ENCODE data around the gene DIP2B.

DNA sequence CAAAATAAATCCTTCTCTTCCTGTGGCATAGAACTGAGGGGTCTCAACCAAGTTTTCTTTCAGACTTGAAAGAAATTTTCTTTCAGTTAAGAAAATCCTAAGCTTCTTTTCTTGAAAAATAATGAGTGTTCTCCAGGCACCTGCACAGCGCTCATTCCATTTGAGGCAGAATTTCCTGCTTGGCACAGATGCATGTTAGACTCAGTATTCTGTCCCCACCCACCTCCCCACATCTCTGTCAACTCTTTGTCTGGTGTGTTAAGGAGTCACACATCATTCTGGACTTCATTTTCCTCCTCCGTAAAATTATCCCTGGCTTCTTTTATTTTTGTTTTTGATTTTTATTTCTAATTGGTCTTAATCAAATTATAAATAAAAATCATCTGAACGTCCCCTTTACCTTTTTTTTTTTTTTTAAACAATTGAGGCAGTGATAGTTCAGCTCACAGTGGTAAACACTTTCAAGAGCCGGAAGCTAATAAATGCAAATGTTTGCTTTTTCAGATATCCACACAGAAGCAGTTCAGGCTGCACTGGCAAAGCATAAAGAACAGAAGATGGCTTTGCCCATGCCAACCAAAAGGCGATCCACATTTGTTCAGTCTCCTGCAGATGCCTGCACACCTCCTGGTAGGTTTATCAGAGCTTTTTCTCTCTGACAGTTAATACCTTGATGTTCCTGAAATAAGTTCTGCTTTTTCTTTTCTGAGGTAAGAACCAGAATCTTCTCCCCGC, 155.1 kb downstream of the DIP2B start:
- TF ChIP-seq CTCF (IDR thresholded peaks at IDR 0.05), result no peak
- TF ChIP-seq FOSL2 (IDR thresholded peaks at IDR 0.05), result no peak
- no peak for TF ChIP-seq FOSL2 (CRISPR knock-in tag; IDR thresholded peaks at IDR 0.05)
- no peak for TF ChIP-seq POLR2A (IDR thresholded peaks at IDR 0.05; ENCODE audit: low read length)
- no peak for TF ChIP-seq ZC3H11A (IDR thresholded peaks at IDR 0.05)
- TF ChIP-seq MAFK (IDR thresholded peaks at IDR 0.05; ENCODE audit: partially characterized antibody), result no peak
- no peak for TF ChIP-seq EP300 (IDR thresholded peaks at IDR 0.05)
- TF ChIP-seq, protein P1, sequence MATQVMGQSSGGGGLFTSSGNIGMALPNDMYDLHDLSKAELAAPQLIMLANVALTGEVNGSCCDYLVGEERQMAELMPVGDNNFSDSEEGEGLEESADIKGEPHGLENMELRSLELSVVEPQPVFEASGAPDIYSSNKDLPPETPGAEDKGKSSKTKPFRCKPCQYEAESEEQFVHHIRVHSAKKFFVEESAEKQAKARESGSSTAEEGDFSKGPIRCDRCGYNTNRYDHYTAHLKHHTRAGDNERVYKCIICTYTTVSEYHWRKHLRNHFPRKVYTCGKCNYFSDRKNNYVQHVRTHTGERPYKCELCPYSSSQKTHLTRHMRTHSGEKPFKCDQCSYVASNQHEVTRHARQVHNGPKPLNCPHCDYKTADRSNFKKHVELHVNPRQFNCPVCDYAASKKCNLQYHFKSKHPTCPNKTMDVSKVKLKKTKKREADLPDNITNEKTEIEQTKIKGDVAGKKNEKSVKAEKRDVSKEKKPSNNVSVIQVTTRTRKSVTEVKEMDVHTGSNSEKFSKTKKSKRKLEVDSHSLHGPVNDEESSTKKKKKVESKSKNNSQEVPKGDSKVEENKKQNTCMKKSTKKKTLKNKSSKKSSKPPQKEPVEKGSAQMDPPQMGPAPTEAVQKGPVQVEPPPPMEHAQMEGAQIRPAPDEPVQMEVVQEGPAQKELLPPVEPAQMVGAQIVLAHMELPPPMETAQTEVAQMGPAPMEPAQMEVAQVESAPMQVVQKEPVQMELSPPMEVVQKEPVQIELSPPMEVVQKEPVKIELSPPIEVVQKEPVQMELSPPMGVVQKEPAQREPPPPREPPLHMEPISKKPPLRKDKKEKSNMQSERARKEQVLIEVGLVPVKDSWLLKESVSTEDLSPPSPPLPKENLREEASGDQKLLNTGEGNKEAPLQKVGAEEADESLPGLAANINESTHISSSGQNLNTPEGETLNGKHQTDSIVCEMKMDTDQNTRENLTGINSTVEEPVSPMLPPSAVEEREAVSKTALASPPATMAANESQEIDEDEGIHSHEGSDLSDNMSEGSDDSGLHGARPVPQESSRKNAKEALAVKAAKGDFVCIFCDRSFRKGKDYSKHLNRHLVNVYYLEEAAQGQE (IDR thresholded peaks at IDR 0.05), result no peak
- no peak for TF ChIP-seq RFX5 (IDR thresholded peaks at IDR 0.05)
- TF ChIP-seq ESRRA (IDR thresholded peaks at IDR 0.05; ENCODE audit: borderline replicate concordance, low read length), result no peak
- TF ChIP-seq MYC (IDR thresholded peaks at IDR 0.05; ENCODE audit: borderline replicate concordance, low read length), result no peak
- TF ChIP-seq, protein P2, sequence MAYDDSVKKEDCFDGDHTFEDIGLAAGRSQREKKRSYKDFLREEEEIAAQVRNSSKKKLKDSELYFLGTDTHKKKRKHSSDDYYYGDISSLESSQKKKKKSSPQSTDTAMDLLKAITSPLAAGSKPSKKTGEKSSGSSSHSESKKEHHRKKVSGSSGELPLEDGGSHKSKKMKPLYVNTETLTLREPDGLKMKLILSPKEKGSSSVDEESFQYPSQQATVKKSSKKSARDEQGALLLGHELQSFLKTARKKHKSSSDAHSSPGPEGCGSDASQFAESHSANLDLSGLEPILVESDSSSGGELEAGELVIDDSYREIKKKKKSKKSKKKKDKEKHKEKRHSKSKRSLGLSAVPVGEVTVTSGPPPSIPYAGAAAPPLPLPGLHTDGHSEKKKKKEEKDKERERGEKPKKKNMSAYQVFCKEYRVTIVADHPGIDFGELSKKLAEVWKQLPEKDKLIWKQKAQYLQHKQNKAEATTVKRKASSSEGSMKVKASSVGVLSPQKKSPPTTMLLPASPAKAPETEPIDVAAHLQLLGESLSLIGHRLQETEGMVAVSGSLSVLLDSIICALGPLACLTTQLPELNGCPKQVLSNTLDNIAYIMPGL (CRISPR knock-in tag; IDR thresholded peaks at IDR 0.05; ENCODE audit: borderline replicate concordance), result no peak
- no peak for TF ChIP-seq RAD21 (conservative IDR thresholded peaks at IDR 0.05 in 1 of 2, IDR thresholded peaks at IDR 0.05 in 1 of 2)
- TF ChIP-seq, protein P3, sequence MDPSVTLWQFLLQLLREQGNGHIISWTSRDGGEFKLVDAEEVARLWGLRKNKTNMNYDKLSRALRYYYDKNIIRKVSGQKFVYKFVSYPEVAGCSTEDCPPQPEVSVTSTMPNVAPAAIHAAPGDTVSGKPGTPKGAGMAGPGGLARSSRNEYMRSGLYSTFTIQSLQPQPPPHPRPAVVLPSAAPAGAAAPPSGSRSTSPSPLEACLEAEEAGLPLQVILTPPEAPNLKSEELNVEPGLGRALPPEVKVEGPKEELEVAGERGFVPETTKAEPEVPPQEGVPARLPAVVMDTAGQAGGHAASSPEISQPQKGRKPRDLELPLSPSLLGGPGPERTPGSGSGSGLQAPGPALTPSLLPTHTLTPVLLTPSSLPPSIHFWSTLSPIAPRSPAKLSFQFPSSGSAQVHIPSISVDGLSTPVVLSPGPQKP (IDR thresholded peaks at IDR 0.05; ENCODE audit: low read depth, low read length), result no peak
- no peak for TF ChIP-seq CEBPB (IDR thresholded peaks at IDR 0.05)

Measured in A549 (cell line).